Right atrium auricular region (tissue), 2 donors: ENCODE measurements around the gene HYOU1. TPM values are rescaled to one million over a fixed set of nuclear protein-coding genes. Genes with fewer than 3 reads are reported as not detected.
"Not testable (repeated sequence)": the region's sequence is repeated elsewhere in the genome, so short reads cannot be mapped to it uniquely, and the experiment has no call there.

ENCODE experiments used
- DNase-seq: peaks from one replicate; pipeline ENCODE4 v3.0.0-alpha.2; 2019; ENCODE audit warnings: low spot score
- H3K27ac ChIP-seq, 2 donors: fragments of 200-600 bp; sonication (generic); 1 replicate in 1 of 2; 2 replicates in 1 of 2; pipeline ENCODE4 v1.5.1; 2016 to 2019
- H3K27me3 ChIP-seq, 2 donors: fragments of 200-600 bp; sonication (generic); one replicate each; pipeline versions ENCODE4 v1.5.1 to v1.6.0; 2017 to 2019
- H3K36me3 ChIP-seq: fragments of 200-600 bp; sonication (generic); one replicate; pipeline ENCODE4 v1.5.1; 2016
- H3K4me1 ChIP-seq, 2 donors: fragments of 200-600 bp; sonication (generic); one replicate each; pipeline versions ENCODE4 v1.5.1 to v1.6.0; 2017 to 2019
- H3K4me3 ChIP-seq, 2 donors: fragments of 200-600 bp; sonication (generic); 1 replicate in 1 of 2; 2 replicates in 1 of 2; pipeline ENCODE4 v1.5.1; 2017 to 2019; ENCODE audit warnings: mild to moderate bottlenecking in 1 of 2, moderate library complexity in 1 of 2
- H3K9me3 ChIP-seq, 2 donors: fragments of 200-600 bp; sonication (generic); one replicate each; pipeline ENCODE4 v1.5.1; 2019
- total RNA-seq, 2 donors: library from RNA; depleted of rRNA; stranded (reverse); fragments of >200 nt; gene quantifications; one replicate each; pipeline ENCODE4 v1.1.0, GENCODE V29; 2016
- TF ChIP-seq, protein P1 (sequence below), 2 donors: fragments of 200-600 bp; sonication (generic); IDR thresholded peaks; one replicate each; pipeline ENCODE4 v1.5.1; 2019; ENCODE audit warnings: antibody characterized with exemption in 2 of 2

The HYOU1 gene
- total RNA-seq, 2 donors from 2014 or later, result 56.8 to 69.7 TPM

DNA sequence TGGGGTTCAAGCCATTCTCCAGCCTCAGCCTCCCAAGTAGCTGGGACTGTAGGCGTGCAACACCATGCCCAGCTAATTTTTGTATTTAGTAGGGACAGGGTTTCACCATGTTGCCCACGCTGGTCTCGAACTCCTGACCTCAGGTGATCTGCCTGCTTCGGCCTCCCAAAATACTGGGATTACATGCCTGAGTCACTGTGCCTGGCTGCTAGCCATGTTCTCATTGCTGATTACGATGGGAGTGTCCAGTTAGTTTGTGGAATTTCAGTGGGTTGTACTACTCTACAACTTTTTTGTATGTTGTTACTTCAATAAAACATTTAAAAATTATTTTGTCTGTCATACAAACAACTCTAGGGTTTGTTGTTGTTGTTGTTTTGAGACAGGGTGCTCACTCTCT is 5.8 kb upstream of the HYOU1 start:
- TF ChIP-seq, protein P1, sequence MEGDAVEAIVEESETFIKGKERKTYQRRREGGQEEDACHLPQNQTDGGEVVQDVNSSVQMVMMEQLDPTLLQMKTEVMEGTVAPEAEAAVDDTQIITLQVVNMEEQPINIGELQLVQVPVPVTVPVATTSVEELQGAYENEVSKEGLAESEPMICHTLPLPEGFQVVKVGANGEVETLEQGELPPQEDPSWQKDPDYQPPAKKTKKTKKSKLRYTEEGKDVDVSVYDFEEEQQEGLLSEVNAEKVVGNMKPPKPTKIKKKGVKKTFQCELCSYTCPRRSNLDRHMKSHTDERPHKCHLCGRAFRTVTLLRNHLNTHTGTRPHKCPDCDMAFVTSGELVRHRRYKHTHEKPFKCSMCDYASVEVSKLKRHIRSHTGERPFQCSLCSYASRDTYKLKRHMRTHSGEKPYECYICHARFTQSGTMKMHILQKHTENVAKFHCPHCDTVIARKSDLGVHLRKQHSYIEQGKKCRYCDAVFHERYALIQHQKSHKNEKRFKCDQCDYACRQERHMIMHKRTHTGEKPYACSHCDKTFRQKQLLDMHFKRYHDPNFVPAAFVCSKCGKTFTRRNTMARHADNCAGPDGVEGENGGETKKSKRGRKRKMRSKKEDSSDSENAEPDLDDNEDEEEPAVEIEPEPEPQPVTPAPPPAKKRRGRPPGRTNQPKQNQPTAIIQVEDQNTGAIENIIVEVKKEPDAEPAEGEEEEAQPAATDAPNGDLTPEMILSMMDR (IDR thresholded peaks at IDR 0.05), result no peak
- H3K36me3 ChIP-seq, result no peaks in the 10 kb centered on the region
- no peaks in the 10 kb centered on the region for H3K27me3 ChIP-seq
- H3K9me3 ChIP-seq, result no peaks in the 10 kb centered on the region
- peak; percentile 76 for DNase-seq
- H3K4me3 ChIP-seq, result no peak overlapping the region
- no peak overlapping the region for H3K27ac ChIP-seq
- peaks cover 0 to 29% of the 10 kb centered on the region in 2 donors for H3K4me1 ChIP-seq

DNA sequence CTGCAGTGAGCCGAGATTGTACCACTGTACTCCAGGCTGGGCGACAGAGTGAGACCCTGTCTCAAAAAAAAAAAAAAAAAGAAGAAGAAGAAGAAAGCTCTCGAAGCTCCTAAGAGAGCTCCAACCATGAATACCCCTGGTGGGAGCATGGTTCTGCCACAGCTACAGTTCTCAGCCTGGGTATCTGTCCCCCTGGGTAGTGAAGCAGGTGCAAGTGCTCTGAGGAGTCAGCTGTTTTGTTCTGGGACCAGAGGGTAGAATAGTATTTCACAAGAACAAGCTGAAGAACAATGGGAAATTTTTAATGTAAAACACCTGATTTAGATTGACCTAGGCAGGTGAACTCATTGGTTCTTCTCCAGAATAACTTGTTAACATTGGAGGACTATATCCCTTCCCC is 4.3 kb upstream of the HYOU1 start:
- H3K9me3 ChIP-seq, result no peaks in the 10 kb centered on the region
- no peaks in the 10 kb centered on the region for H3K36me3 ChIP-seq
- H3K27me3 ChIP-seq, result no peaks in the 10 kb centered on the region
- no peak overlapping the region for H3K4me3 ChIP-seq
- DNase-seq, result no peak
- no peak overlapping the region for H3K27ac ChIP-seq
- peaks cover 0 to 25% of the 10 kb centered on the region in 2 donors for H3K4me1 ChIP-seq
- TF ChIP-seq, protein P1 (IDR thresholded peaks at IDR 0.05), result no peak

DNA sequence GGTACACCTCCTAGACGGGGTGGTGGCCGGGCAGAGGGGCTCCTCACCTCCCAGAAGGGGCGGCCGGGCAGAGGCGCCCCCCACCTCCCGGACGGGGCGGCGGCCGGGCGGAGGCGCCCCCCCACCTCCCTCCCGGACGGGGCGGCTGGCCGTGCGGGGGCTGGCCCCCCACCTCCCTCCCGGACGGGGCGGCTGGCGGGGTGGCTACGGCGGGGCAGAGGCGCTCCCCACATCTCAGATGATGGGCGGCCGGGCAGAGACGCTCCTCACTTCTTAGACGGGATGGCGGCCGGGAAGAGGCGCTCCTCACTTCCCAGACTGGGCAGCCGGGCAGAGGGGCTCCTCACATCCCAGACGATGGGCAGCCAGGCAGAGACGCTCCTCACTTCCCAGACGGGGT is 2.1 kb upstream of the HYOU1 start:
- not testable (repeated sequence) for DNase-seq, H3K4me3 ChIP-seq, H3K9me3 ChIP-seq, H3K27ac ChIP-seq, H3K27me3 ChIP-seq
- H3K36me3 ChIP-seq, result peaks cover 11% of the 10 kb centered on the region
- peaks cover 0 to 29% of the 10 kb centered on the region in 2 donors for H3K4me1 ChIP-seq

DNA sequence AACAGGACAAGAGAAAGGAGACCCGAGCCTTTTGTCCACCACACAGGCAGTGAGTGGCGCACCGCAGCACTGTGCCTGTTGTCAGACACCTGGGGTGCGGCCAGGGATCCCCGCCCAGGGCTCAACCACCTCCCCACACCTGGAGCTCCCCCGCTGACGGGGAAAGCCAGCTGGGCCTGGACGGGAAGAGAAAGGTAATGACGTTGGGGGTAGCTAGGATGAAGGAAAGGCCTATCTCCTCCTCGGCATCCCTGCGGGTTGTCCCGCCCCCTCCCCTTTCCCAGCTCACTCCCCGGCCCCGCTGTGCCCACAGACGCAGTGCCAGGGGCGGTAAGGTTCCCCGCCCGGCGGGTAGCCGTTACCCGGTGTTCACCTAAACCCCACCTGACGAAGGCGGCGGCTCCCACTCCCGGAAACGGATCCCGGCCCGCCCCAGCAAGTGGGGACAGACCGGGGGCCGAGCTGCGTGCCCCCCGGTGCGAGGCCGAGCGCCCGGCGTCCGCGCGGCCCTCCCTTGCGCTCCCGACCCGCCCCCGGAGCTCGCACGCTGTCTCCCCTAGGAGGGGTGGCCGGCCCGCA is 495 bp downstream of the HYOU1 start:
- no peak for DNase-seq

DNA sequence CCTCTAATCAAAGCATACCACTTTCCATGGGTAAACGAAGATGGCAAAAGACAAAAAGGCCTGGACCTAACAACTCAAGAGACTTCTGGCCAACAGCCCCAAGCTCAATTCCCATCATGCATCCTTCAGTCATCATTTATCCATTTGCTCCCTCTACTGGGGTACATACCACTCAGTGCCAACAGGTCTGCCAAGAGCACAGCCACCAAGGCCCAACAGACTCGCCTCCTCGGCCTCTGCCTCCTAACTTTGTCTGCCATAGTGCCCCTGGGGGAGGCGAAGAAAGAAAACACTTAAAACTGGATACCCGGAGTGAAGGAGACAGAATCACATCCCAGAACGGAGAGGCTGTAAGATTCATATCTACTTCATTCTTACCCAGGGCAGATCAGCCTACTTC is 1.1 kb downstream of the HYOU1 start:
- DNase-seq, result no peak
- H3K36me3 ChIP-seq, result peaks cover 43% of the 10 kb centered on the region
- TF ChIP-seq, protein P1 (IDR thresholded peaks at IDR 0.05), result no peak
- peak overlapping the region; percentile 78 to 90 for H3K4me3 ChIP-seq
- peaks cover 0 to 20% of the 10 kb centered on the region in 2 donors for H3K4me1 ChIP-seq
- no peaks in the 10 kb centered on the region for H3K9me3 ChIP-seq
- H3K27me3 ChIP-seq, result no peaks in the 10 kb centered on the region
- peak overlapping the region; percentile 85 to 86 for H3K27ac ChIP-seq

More for the DNA sequence above, 495 bp downstream of the HYOU1 start:
- Histone ChIP-seq H3K4me3 (peak overlapping the region; percentile 78 to 90), H3K36me3 (peaks cover 37% of the 10 kb centered on the region), H3K9me3 (no peaks in the 10 kb centered on the region), H3K27me3 (no peaks in the 10 kb centered on the region), H3K4me1 (peaks cover 0 to 20% of the 10 kb centered on the region in 2 donors), H3K27ac (peak overlapping the region; percentile 85 to 86)
- TF ChIP-seq, protein P1 (IDR thresholded peaks at IDR 0.05), result no peak

DNA sequence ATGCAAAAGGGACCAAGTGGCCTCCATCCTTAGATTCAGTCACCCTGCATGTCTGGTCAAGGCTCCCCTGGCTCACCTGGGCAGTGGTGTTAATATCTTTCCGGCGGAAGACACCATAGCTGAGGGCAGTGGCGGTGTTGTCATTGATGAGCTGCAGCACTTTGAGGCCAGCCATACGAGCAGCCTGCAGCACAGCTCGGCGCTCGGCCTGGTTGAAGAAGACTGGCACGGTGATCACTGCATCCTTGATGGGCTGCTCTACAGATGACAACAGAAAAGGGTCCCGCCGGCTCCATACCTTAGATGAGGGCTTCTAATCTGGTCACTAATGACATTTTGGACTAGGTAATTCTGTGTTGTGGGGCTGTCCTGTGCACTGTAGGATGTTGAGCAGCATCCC is 2.6 kb downstream of the HYOU1 start:
- H3K27ac ChIP-seq, result no peak overlapping the region
- H3K4me3 ChIP-seq, result no peak overlapping the region
- TF ChIP-seq, protein P1 (IDR thresholded peaks at IDR 0.05), result no peak
- H3K27me3 ChIP-seq, result no peaks in the 10 kb centered on the region
- DNase-seq, result no peak
- peaks cover 57% of the 10 kb centered on the region for H3K36me3 ChIP-seq
- no peaks in the 10 kb centered on the region for H3K9me3 ChIP-seq
- peaks cover 0 to 20% of the 10 kb centered on the region in 2 donors for H3K4me1 ChIP-seq
